22Rv1 (cell line): ENCODE data around the gene PTPRG.

Experiments
- ZFX ChIP-seq: fragments of 450-650 bp; IDR thresholded peaks from 2 replicates; pipeline ENCODE4 v1.6.1; 2017; ENCODE audit warnings: antibody characterized with exemption, borderline replicate concordance
- TF ChIP-seq, protein P1 (sequence below): fragments of 450-650 bp; IDR thresholded peaks from 2 replicates; pipeline ENCODE4 v1.5.1; 2017; ENCODE audit warnings: mild to moderate bottlenecking

DNA sequence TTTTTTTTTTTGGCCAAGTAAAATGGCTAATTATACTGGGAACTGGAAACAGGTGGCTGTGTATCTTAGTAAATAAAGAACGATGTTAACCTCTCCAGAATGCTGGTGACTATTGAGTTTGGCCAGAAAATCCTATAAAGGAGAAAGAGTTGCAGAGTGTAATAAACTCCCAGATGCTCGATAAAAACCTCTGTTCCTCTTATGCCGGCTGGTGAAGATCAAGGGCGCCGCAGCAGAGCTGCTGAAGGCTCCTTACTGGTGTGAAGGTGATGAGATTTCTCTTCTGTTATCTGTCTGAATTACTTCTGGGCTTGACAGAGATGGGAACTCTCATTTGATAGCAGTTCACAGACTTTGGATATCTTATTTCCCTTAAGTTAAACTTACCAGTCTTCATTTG lies 104.6 kb downstream of the PTPRG start:
- TF ChIP-seq, protein P1, sequence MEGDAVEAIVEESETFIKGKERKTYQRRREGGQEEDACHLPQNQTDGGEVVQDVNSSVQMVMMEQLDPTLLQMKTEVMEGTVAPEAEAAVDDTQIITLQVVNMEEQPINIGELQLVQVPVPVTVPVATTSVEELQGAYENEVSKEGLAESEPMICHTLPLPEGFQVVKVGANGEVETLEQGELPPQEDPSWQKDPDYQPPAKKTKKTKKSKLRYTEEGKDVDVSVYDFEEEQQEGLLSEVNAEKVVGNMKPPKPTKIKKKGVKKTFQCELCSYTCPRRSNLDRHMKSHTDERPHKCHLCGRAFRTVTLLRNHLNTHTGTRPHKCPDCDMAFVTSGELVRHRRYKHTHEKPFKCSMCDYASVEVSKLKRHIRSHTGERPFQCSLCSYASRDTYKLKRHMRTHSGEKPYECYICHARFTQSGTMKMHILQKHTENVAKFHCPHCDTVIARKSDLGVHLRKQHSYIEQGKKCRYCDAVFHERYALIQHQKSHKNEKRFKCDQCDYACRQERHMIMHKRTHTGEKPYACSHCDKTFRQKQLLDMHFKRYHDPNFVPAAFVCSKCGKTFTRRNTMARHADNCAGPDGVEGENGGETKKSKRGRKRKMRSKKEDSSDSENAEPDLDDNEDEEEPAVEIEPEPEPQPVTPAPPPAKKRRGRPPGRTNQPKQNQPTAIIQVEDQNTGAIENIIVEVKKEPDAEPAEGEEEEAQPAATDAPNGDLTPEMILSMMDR: no peak
- no peak for TF ChIP-seq ZFX
